ENCODE results near the gene PI4KB.
"Not testable (repeated sequence)": the region's sequence is repeated elsewhere in the genome, so short reads cannot be mapped to it uniquely, and the experiment has no call there.

The PI4KB gene

GRCh38 chr1:151327223-151327902, at the start of gene PI4KB:
PI4KB (minus strand) TSS chr1:151327416; CDS start chr1:151316481, 10,935 bp downstream.
- peak; percentile 89 for DNase-seq (ENCODE audit: insufficient read length, low spot score)

GRCh38 chr1:151373196-151373595, 46.0 kb upstream of the PI4KB start:
- DNase-seq (ENCODE audit: insufficient read length, low spot score) (no peak), FAIRE-seq (no peak)

More at GRCh38 chr1:151327223-151327902, at the start of gene PI4KB:
- no peak for FAIRE-seq

GRCh38 chr1:151372058-151372934, 45.1 kb upstream of the PI4KB start, which contains the start of gene SELENBP1:
SELENBP1 (minus strand) TSS chr1:151372705; CDS start chr1:151372641, 64 bp downstream.
- FAIRE-seq: no peak
- DNase-seq (ENCODE audit: insufficient read length, low spot score): no peak

- no peak for FAIRE-seq
- DNase-seq (ENCODE audit: insufficient read length, low spot score): no peak
Observed at GRCh38 chr1:151371370-151372057, 44.3 kb upstream of the PI4KB start.

- DNase-seq (ENCODE audit: insufficient read length, low spot score) (no peak), FAIRE-seq (no peak)
Observed at GRCh38 chr1:151370211-151370911, 43.1 kb upstream of the PI4KB start.

- FAIRE-seq: no peak
- no peak for DNase-seq (ENCODE audit: insufficient read length, low spot score)
Observed at GRCh38 chr1:151369621-151370048, 42.4 kb upstream of the PI4KB start.

GRCh38 chr1:151369302-151369610, 42.0 kb upstream of the PI4KB start:
- no peak for FAIRE-seq

GRCh38 chr1:151368393-151369301, 41.4 kb upstream of the PI4KB start:
- no peak for FAIRE-seq

More at GRCh38 chr1:151369302-151369610, 42.0 kb upstream of the PI4KB start:
- no peak for DNase-seq (ENCODE audit: insufficient read length, low spot score)

GRCh38 chr1:151367658-151368392, 40.6 kb upstream of the PI4KB start:
- no peak for DNase-seq (ENCODE audit: insufficient read length, low spot score)
- no peak for FAIRE-seq

More at GRCh38 chr1:151368393-151369301, 41.4 kb upstream of the PI4KB start:
- no peak for DNase-seq (ENCODE audit: insufficient read length, low spot score)

GRCh38 chr1:151364996-151365395, 37.8 kb upstream of the PI4KB start:
- no peak for DNase-seq (ENCODE audit: insufficient read length, low spot score)
- no peak for FAIRE-seq

- FAIRE-seq: no peak
- DNase-seq (ENCODE audit: insufficient read length, low spot score): no peak
Observed at GRCh38 chr1:151362308-151363155, 35.3 kb upstream of the PI4KB start.

GRCh38 chr1:151361883-151362282, 34.7 kb upstream of the PI4KB start:
- FAIRE-seq: no peak
- no peak for DNase-seq (ENCODE audit: insufficient read length, low spot score)

- FAIRE-seq: no peak
- DNase-seq (ENCODE audit: insufficient read length, low spot score): no peak
Observed at GRCh38 chr1:151356696-151357095, 29.5 kb upstream of the PI4KB start.

- no peak for DNase-seq (ENCODE audit: insufficient read length, low spot score)
Observed at GRCh38 chr1:151352021-151352718, 25.0 kb upstream of the PI4KB start.

GRCh38 chr1:151350323-151350722, 23.1 kb upstream of the PI4KB start:
- not testable (repeated sequence) for DNase-seq (ENCODE audit: insufficient read length, low spot score); FAIRE-seq

More at GRCh38 chr1:151352021-151352718, 25.0 kb upstream of the PI4KB start:
- no peak for FAIRE-seq

- no peak for FAIRE-seq
Observed at GRCh38 chr1:151347523-151348246, 20.5 kb upstream of the PI4KB start.

More at GRCh38 chr1:151347523-151348246, 20.5 kb upstream of the PI4KB start:
- DNase-seq (ENCODE audit: insufficient read length, low spot score): no peak
